Mesothelial cell of epicardium (in vitro differentiated cells): ENCODE measurements around the gene AMPH. TPM values are rescaled to one million over a fixed set of nuclear protein-coding genes. Genes with fewer than 3 reads are reported as not detected.

ENCODE experiments used
- DNase-seq, 2 experiments: peaks; one replicate each; pipeline ENCODE4 v3.0.0; 2021; ENCODE audit warnings: low spot score in 2 of 2; ENCODE audit not compliant: unreplicated experiment in 2 of 2
- H3K27ac Mint-ChIP-seq: 2 replicates; pipeline ENCODE4 v1.8.0; 2021; ENCODE audit warnings: mixed read lengths
- H3K27me3 Mint-ChIP-seq: 2 replicates; pipeline ENCODE4 v1.8.0; 2021; ENCODE audit warnings: low read depth, mixed read lengths
- H3K36me3 Mint-ChIP-seq: 2 replicates; pipeline ENCODE4 v1.8.0; 2021; ENCODE audit warnings: mixed read lengths
- H3K4me1 Mint-ChIP-seq: 2 replicates; pipeline ENCODE4 v1.8.0; 2021; ENCODE audit warnings: mixed read lengths
- H3K4me3 Mint-ChIP-seq: 2 replicates; pipeline ENCODE4 v1.8.0; 2021; ENCODE audit warnings: mild to moderate bottlenecking, moderate library complexity, mixed read lengths
- H3K9me3 Mint-ChIP-seq: 2 replicates; pipeline ENCODE4 v1.8.0; 2021; ENCODE audit warnings: mixed read lengths
- total RNA-seq: library from RNA; stranded (reverse); gene quantifications from 3 replicates; pipeline ENCODE4 v1.2.1, GENCODE V29; 2021
- TF ChIP-seq, protein P1 (sequence below): fragments of 200-600 bp; sonication (generic); IDR thresholded peaks from one replicate; pipeline ENCODE4 v1.5.0; 2021; ENCODE audit warnings: antibody characterized with exemption; ENCODE audit not compliant: unreplicated experiment

The AMPH gene
- total RNA-seq, 1 donor from 2014 or later, result 2.4 TPM

DNA sequence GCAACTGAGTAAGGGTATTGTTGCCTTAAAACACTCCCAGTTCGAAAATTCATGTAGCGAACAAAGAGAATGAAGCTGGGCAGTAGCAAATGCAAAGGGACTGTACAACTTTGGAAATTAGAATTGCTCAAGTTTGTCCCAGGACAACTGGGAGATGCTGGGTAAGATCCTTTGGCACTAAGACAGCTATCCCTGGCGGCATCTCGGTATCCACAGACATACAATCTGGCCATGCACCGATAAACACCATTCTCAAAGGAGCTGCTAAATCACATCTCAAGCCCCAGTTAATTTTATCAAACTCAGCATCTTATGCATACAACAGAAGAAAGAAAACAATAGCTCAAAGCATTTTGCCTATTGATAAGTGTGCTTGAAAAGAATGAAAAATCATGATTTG lies 177.3 kb downstream of the AMPH start:
- H3K9me3 Mint-ChIP-seq, result peaks cover 6% of the 10 kb centered on the region
- no peak overlapping the region for H3K4me3 Mint-ChIP-seq
- H3K36me3 Mint-ChIP-seq, result no peaks in the 10 kb centered on the region
- H3K4me1 Mint-ChIP-seq, result peaks cover 1% of the 10 kb centered on the region
- TF ChIP-seq, protein P1, sequence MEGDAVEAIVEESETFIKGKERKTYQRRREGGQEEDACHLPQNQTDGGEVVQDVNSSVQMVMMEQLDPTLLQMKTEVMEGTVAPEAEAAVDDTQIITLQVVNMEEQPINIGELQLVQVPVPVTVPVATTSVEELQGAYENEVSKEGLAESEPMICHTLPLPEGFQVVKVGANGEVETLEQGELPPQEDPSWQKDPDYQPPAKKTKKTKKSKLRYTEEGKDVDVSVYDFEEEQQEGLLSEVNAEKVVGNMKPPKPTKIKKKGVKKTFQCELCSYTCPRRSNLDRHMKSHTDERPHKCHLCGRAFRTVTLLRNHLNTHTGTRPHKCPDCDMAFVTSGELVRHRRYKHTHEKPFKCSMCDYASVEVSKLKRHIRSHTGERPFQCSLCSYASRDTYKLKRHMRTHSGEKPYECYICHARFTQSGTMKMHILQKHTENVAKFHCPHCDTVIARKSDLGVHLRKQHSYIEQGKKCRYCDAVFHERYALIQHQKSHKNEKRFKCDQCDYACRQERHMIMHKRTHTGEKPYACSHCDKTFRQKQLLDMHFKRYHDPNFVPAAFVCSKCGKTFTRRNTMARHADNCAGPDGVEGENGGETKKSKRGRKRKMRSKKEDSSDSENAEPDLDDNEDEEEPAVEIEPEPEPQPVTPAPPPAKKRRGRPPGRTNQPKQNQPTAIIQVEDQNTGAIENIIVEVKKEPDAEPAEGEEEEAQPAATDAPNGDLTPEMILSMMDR, result no peak
- no peak for DNase-seq
- H3K27me3 Mint-ChIP-seq, result peaks cover 27% of the 10 kb centered on the region
- no peak overlapping the region for H3K27ac Mint-ChIP-seq

DNA sequence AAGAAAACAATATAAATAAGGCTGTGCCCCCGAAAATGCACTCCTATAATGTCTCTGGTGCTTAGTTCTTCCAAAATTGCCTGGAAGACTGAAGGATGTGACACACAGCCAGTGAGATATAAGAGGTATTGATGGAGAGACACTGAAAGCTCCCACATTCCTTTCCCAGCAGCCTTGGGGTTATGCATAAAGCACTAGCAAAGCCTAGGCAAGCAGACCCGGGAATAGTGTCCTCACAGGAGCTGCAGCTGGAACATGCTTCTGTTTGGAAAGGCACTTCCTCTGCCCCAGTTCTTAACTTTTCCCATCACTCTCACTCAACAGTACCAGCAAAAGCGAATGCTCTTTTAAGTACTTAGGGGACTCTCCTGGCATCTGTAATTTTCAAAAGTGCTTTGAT lies 178.0 kb downstream of the AMPH start:
- no peaks in the 10 kb centered on the region for H3K36me3 Mint-ChIP-seq
- no peak overlapping the region for H3K4me3 Mint-ChIP-seq
- DNase-seq, result no peak
- TF ChIP-seq, protein P1, result no peak
- peaks cover 26% of the 10 kb centered on the region for H3K27me3 Mint-ChIP-seq
- no peaks in the 10 kb centered on the region for H3K9me3 Mint-ChIP-seq
- H3K27ac Mint-ChIP-seq, result no peak overlapping the region
- H3K4me1 Mint-ChIP-seq, result peaks cover 1% of the 10 kb centered on the region

DNA sequence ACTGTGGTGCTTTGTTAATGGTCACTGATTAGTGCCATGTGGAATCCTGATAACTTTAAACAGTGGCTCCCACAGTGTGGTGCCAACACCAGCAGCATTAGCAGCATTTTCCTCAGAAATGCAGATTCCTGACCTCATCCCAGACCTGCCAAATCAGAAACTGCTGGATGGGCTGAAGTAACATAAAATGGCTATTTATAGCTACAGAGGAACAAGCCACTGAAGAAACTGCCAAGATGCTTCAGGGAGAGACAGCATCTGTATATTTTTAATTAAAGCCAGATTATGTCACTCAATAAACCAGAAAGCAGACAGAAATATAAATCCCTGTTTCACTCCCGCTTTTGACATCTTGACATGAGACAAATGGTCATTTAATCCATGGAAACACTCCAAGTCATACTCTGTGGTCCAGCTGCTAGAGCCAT lies 178.5 kb downstream of the AMPH start:
- H3K4me1 Mint-ChIP-seq, result peaks cover 1% of the 10 kb centered on the region
- DNase-seq, result no peak
- H3K27me3 Mint-ChIP-seq, result peaks cover 28% of the 10 kb centered on the region
- no peaks in the 10 kb centered on the region for H3K36me3 Mint-ChIP-seq
- no peak overlapping the region for H3K27ac Mint-ChIP-seq
- H3K9me3 Mint-ChIP-seq, result no peaks in the 10 kb centered on the region
- H3K4me3 Mint-ChIP-seq, result no peak overlapping the region
- TF ChIP-seq, protein P1, result no peak

DNA sequence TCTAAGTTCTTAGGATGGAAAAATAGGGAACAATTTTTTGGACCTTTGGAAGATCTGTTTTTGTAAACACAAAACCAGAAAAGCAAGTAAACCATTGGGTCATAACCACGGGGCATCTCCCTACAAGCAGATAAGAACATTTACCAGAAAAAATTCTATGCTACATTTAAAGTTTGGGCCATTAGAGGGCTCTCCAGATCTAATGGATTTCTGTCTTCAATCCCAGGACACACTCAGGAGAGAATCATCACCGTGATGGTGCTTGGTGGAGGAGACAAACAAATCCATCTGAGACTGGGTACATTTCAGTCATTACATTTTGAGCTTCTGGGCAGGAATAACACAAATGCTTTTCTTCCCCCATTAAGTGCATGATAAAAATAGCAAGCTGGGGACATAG lies 179.3 kb downstream of the AMPH start:
- H3K9me3 Mint-ChIP-seq, result no peaks in the 10 kb centered on the region
- H3K36me3 Mint-ChIP-seq, result no peaks in the 10 kb centered on the region
- H3K27me3 Mint-ChIP-seq, result peaks cover 26% of the 10 kb centered on the region
- H3K27ac Mint-ChIP-seq, result no peak overlapping the region
- TF ChIP-seq, protein P1, result no peak
- peaks cover 1% of the 10 kb centered on the region for H3K4me1 Mint-ChIP-seq
- no peak overlapping the region for H3K4me3 Mint-ChIP-seq
- no peak for DNase-seq

DNA sequence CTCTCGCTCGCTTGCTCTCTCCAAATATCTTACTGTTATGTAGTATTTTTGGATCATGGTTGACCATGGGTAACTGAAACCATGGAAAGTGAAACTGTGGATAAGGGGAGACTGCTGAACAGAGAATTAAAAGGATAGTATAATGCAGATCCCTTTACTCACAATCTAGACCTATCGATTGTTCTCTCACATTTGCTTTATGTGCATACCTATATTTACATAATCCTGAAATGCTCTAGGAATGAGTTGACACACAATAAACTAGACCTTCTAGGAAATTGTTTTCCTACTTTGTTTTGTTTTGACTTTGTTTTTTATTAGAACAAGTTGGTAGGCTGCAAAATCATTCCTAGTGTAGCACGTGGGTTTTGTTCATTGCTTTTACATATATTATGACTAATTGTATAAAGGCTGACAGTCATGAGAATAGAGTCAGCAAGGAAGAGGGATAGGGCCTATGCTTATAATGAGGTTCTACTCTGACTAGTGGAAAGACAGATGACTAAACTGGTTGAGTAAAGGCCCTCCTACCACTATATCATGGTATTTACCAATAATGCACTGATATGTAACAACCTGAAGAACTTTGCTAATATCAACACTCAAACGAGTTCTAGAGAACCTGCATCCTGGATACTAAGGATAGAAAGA lies 182.5 kb downstream of the AMPH start:
- TF ChIP-seq, protein P1, result no peak
- Mint-ChIP-seq H3K9me3 (no peaks in the 10 kb centered on the region), H3K36me3 (no peaks in the 10 kb centered on the region), H3K4me1 (peaks cover 1% of the 10 kb centered on the region), H3K4me3 (no peak overlapping the region), H3K27me3 (peaks cover 26% of the 10 kb centered on the region), H3K27ac (no peak overlapping the region)
- no peak for DNase-seq
